GM23338 (cell line): ENCODE results near the gene NAT8L. TPM values are rescaled to one million over a fixed set of nuclear protein-coding genes. Genes with fewer than 3 reads are reported as not detected.

Experiments
- ATAC-seq: fragments of 200-7000 bp; cut with Tn5 transposase; 3 replicates; pipeline ENCODE4 v1.9.1; 2020
- DNase-seq: peaks from one replicate; pipeline ENCODE4 v3.0.0-alpha.2; 2015; ENCODE audit warnings: low spot score
- H2AFZ ChIP-seq: fragments of 200-600 bp; sonication (generic); 2 replicates; pipeline ENCODE4 v1.8.0; 2016; ENCODE audit warnings: antibody characterized with exemption, mild to moderate bottlenecking, moderate library complexity
- H3F3A ChIP-seq: fragments of 200-600 bp; sonication (generic); replicated peaks from 2 replicates; pipeline ENCODE4 v1.8.0; 2017; ENCODE audit warnings: antibody characterized with exemption, mixed run types, low read depth
- H3K27ac ChIP-seq: fragments of 200-600 bp; sonication (generic); 2 replicates; pipeline ENCODE4 v1.6.1; 2016; ENCODE audit warnings: low read depth
- H3K27me3 ChIP-seq: fragments of 200-600 bp; sonication (generic); 2 replicates; pipeline ENCODE4 v1.8.0; 2016; ENCODE audit warnings: mild to moderate bottlenecking, mixed run types, moderate library complexity; ENCODE audit not compliant: insufficient read depth
- H3K36me3 ChIP-seq: fragments of 200-600 bp; sonication (generic); 2 replicates; pipeline ENCODE4 v1.8.0; 2016; ENCODE audit warnings: mild to moderate bottlenecking; ENCODE audit not compliant: insufficient read depth
- H3K4me1 ChIP-seq: fragments of 200-600 bp; sonication (generic); 2 replicates; pipeline ENCODE4 v1.8.0; 2016; ENCODE audit warnings: mild to moderate bottlenecking, moderate library complexity; ENCODE audit not compliant: insufficient read depth
- H3K4me2 ChIP-seq: fragments of 200-600 bp; sonication (generic); 2 replicates; pipeline ENCODE4 v1.7.1; 2017; ENCODE audit warnings: mixed run types
- H3K4me3 ChIP-seq: fragments of 200-600 bp; sonication (generic); 2 replicates; pipeline ENCODE4 v1.6.1; 2016; ENCODE audit warnings: mixed run types
- H3K79me2 ChIP-seq: fragments of 200-600 bp; sonication (generic); replicated peaks from 2 replicates; pipeline ENCODE4 v1.8.0; 2017; ENCODE audit warnings: mild to moderate bottlenecking; ENCODE audit not compliant: insufficient read depth
- H3K9me2 ChIP-seq: fragments of 200-600 bp; sonication (generic); 2 replicates; pipeline ENCODE4 v1.8.0; 2017; ENCODE audit not compliant: insufficient read depth
- H4K20me1 ChIP-seq: fragments of 200-600 bp; sonication (generic); replicated peaks from 2 replicates; pipeline ENCODE4 v1.8.0; 2017; ENCODE audit warnings: mild to moderate bottlenecking; ENCODE audit not compliant: insufficient read depth
- H3K27ac Mint-ChIP-seq: 2 replicates; pipeline ENCODE4 v1.8.0; 2020; ENCODE audit warnings: inconsistent platforms, mild to moderate bottlenecking, moderate library complexity, mixed read lengths
- H3K27me3 Mint-ChIP-seq: 3 replicates; pipeline ENCODE4 v1.8.0; 2022; ENCODE audit warnings: low read depth, mild to moderate bottlenecking, moderate library complexity, mixed read lengths, inconsistent platforms; ENCODE audit not compliant: insufficient read depth, poor library complexity
- H3K36me3 Mint-ChIP-seq: 3 replicates; pipeline ENCODE4 v1.8.0; 2021; ENCODE audit warnings: low read depth, mild to moderate bottlenecking, inconsistent platforms, moderate library complexity, mixed read lengths
- H3K4me1 Mint-ChIP-seq: 3 replicates; pipeline ENCODE4 v1.8.0; 2020; ENCODE audit warnings: mild to moderate bottlenecking, inconsistent platforms, mixed read lengths
- H3K4me3 Mint-ChIP-seq: 3 replicates; pipeline ENCODE4 v1.8.0; 2021; ENCODE audit warnings: moderate library complexity, mild to moderate bottlenecking, inconsistent platforms, mixed read lengths
- H3K9me3 Mint-ChIP-seq: 3 replicates; pipeline ENCODE4 v1.8.0; 2020; ENCODE audit warnings: moderate library complexity, mild to moderate bottlenecking, inconsistent platforms, mixed read lengths
- CREB1 ChIP-seq: fragments of 250-450 bp; sonication (Bioruptor Pico); IDR thresholded peaks from 2 replicates; pipeline ENCODE4 v1.5.0; 2020; ENCODE audit warnings: low read depth, mild to moderate bottlenecking, moderate library complexity
- CTCF ChIP-seq, 2 experiments: fragments of 200-600 bp in 1 of 2; sonication (generic) in 1 of 2; conservative IDR thresholded peaks; 2 replicates each; pipeline versions ENCODE4 v1.5.1 to v1.6.1; 2016 to 2017; ENCODE audit warnings: antibody characterized with exemption in 2 of 2, low read depth in 2 of 2, mild to moderate bottlenecking in 2 of 2, moderate library complexity in 1 of 2
- ETS1 ChIP-seq: IDR thresholded peaks from 2 replicates; pipeline ENCODE4 v1.6.1; 2016; ENCODE audit warnings: antibody characterized with exemption
- EZH2 ChIP-seq: fragments of 200-600 bp; sonication (generic); IDR thresholded peaks from one replicate; pipeline ENCODE4 v1.8.0; 2017; ENCODE audit warnings: antibody characterized with exemption, mild to moderate bottlenecking, low read depth; ENCODE audit not compliant: unreplicated experiment
- JUNB ChIP-seq: IDR thresholded peaks from one replicate; pipeline ENCODE4 v1.6.1; 2016; ENCODE audit warnings: antibody characterized with exemption; ENCODE audit not compliant: unreplicated experiment
- NANOG ChIP-seq: IDR thresholded peaks from 2 replicates; pipeline ENCODE4 v1.6.1; 2016; ENCODE audit warnings: antibody characterized with exemption, borderline replicate concordance
- POLR2AphosphoS5 ChIP-seq: IDR thresholded peaks from 2 replicates; pipeline ENCODE4 v1.6.1; 2016; ENCODE audit warnings: antibody characterized with exemption, low read depth
- REST ChIP-seq: IDR thresholded peaks from one replicate; pipeline ENCODE4 v1.6.1; 2018; ENCODE audit warnings: antibody characterized with exemption; ENCODE audit not compliant: unreplicated experiment
- STAT1 ChIP-seq: IDR thresholded peaks from one replicate; pipeline ENCODE4 v1.6.1; 2016; ENCODE audit warnings: antibody characterized with exemption; ENCODE audit not compliant: unreplicated experiment
- ZNF331 ChIP-seq: fragments of 250-450 bp; sonication (Bioruptor Pico); IDR thresholded peaks from 2 replicates; pipeline ENCODE4 v1.5.0; 2020; ENCODE audit warnings: low read depth, mild to moderate bottlenecking, moderate library complexity
- polyA plus RNA-seq: library from polyadenylated mRNA; unstranded; fragments of >200 nt; fragmentation: Nextera tagmentation; extraction: Ambion mirVana; gene quantifications from 2 replicates; pipeline ENCODE4 v1.2.1, GENCODE V29; 2016
- total RNA-seq: library from RNA; depleted of rRNA; stranded (reverse); fragments of >200 nt; shearing (Covaris generic); gene quantifications from 2 replicates; pipeline ENCODE4 v1.2.3, GENCODE V29; 2014

NAT8L gene
- total and polyA plus RNA-seq, 2 experiments from 2014 or later: 1.6 to 9.7 TPM

GRCh38 chr4:2042947-2043395 lies 16.2 kb upstream of the NAT8L start:
- peaks cover 3% of the 10 kb centered on the region; the same call in 1 of the 3 replicates for H3K36me3 Mint-ChIP-seq
- H3K9me2 ChIP-seq: no peaks in the 10 kb centered on the region
- H3F3A ChIP-seq: no peaks in the 10 kb centered on the region
- H3K9me3 Mint-ChIP-seq: peaks cover 3% of the 10 kb centered on the region; the same call in 2 of the 3 replicates
- TF ChIP-seq JUNB (no peak), REST (no peak), POLR2AphosphoS5 (no peak), EZH2 (peak; percentile 13), NANOG (no peak), ETS1 (no peak)
- H3K27me3 ChIP-seq: peaks cover 85% of the 10 kb centered on the region
- H3K4me1 Mint-ChIP-seq: peaks cover 2% of the 10 kb centered on the region; the same call in 1 of the 3 replicates
- ATAC-seq: no peak
- no peaks in the 10 kb centered on the region for H3K79me2 ChIP-seq
- no peak for DNase-seq
- peak overlapping the region; percentile 73 for H3K4me3 Mint-ChIP-seq
- H3K4me1 ChIP-seq: no peaks in the 10 kb centered on the region
- H2AFZ ChIP-seq: no peak overlapping the region
- peak overlapping the region; percentile 92 for H3K4me2 ChIP-seq
- no peaks in the 10 kb centered on the region; the same call in 1 of the 2 replicates for H3K36me3 ChIP-seq
- no peak overlapping the region for H3K27ac ChIP-seq
- H4K20me1 ChIP-seq: no peaks in the 10 kb centered on the region; the same call in 1 of the 2 replicates
- no peak overlapping the region for H3K27ac Mint-ChIP-seq
- H3K4me3 ChIP-seq: peak overlapping the region; percentile 75
- H3K27me3 Mint-ChIP-seq: peaks cover 26% of the 10 kb centered on the region

GRCh38 chr4:2043396-2044118 lies 15.6 kb upstream of the NAT8L start:
- H3K4me2 ChIP-seq: no peak overlapping the region

More at GRCh38 chr4:2043396-2044118, 15.6 kb upstream of the NAT8L start:
- no peaks in the 10 kb centered on the region; the same call in 1 of the 2 replicates for H4K20me1 ChIP-seq
- H3K27me3 ChIP-seq: peaks cover 81% of the 10 kb centered on the region
- no peak for DNase-seq
- H3K79me2 ChIP-seq: no peaks in the 10 kb centered on the region
- H3K9me2 ChIP-seq: no peaks in the 10 kb centered on the region
- H3K27ac ChIP-seq: no peak overlapping the region
- H3K9me3 Mint-ChIP-seq: peaks cover 3% of the 10 kb centered on the region; the same call in 2 of the 3 replicates
- H3K27ac Mint-ChIP-seq: no peak overlapping the region
- no peaks in the 10 kb centered on the region; the same call in 1 of the 2 replicates for H3K36me3 ChIP-seq
- no peaks in the 10 kb centered on the region for H3K4me1 ChIP-seq
- H3K4me3 Mint-ChIP-seq: no peak overlapping the region
- TF ChIP-seq CREB1 (CRISPR knock-in tag): no peak
- TF ChIP-seq REST: no peak
- TF ChIP-seq EZH2: no peak
- no peak for TF ChIP-seq NANOG
- no peak for TF ChIP-seq STAT1
- no peak for TF ChIP-seq ZNF331 (CRISPR knock-in tag)
- no peak for TF ChIP-seq CTCF (conservative IDR thresholded peaks at IDR 0.05; ENCODE audit: low read depth in 2 of 2)
- peaks cover 26% of the 10 kb centered on the region for H3K27me3 Mint-ChIP-seq
- H3K4me1 Mint-ChIP-seq: peaks cover 2% of the 10 kb centered on the region; the same call in 1 of the 3 replicates
- no peaks in the 10 kb centered on the region for H3F3A ChIP-seq
- H3K4me3 ChIP-seq: no peak overlapping the region
- ATAC-seq: no peak
- H3K36me3 Mint-ChIP-seq: peaks cover 3% of the 10 kb centered on the region; the same call in 1 of the 3 replicates
- no peak overlapping the region for H2AFZ ChIP-seq
